ENCODE measurements around the gene LRP2BP. TPM values are rescaled to one million over a fixed set of nuclear protein-coding genes. Genes with fewer than 3 reads are reported as not detected.

LRP2BP gene
- total and polyA plus RNA-seq, 2 of the 4 experiments (the other 2 are of a cell fraction), result 0.10 to 0.18 TPM

DNA sequence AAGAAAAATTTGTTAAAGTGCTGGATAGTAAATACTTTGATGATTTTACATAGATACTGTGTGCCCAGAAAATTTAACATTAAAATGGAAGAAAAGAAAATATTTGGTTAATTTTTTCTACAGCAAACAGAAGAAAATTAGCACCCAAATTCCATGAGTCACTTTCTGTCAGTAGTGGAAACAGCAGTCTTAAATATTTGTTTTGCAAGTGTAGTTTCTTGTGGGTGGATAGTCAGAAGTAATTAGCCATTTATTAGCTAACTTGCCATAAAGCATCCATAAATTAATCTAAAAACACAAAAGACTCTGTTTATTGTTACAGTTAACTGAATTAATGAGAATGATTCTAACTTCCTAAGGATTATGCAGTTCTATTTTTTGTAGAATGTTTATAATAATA is 39.7 kb upstream of the LRP2BP start:
- BruUV-seq (replicated peaks), result no TSS peak
- H2BK15ac ChIP-seq (ENCODE audit: low read depth, low read length), result no peak overlapping the region
- no peak overlapping the region for H2AFZ ChIP-seq (replicated peaks; ENCODE audit: low read length, poor library complexity)
- H3K4me2 ChIP-seq (ENCODE audit: low read depth, low read length), result no peak overlapping the region
- no peak overlapping the region for H3K4me3 ChIP-seq (ENCODE audit: insufficient read depth, low read depth, low read length)
- H3K56ac ChIP-seq (ENCODE audit: extremely low read depth, insufficient read depth, low read length), result no peak overlapping the region
- no peak overlapping the region for H4K5ac ChIP-seq (ENCODE audit: low read depth, low read length)
- no peak overlapping the region for H2BK120ac ChIP-seq (ENCODE audit: low read depth, low read length)
- POLR2A ChIA-PET (ENCODE audit: unreplicated experiment), result no interaction called here
- no peaks in the 10 kb centered on the region for H4K20me1 ChIP-seq (ENCODE audit: insufficient read depth, low read length)
- no peak overlapping the region for H3K18ac ChIP-seq (ENCODE audit: low read depth, low read length)
- TF ChIP-seq RCOR1 (IDR thresholded peaks at IDR 0.05; ENCODE audit: insufficient replicate concordance, low read length) (no peak), MXI1 (IDR thresholded peaks at IDR 0.05; ENCODE audit: borderline replicate concordance, low read depth, low read length) (no peak), POLR2A (IDR thresholded peaks at IDR 0.05; ENCODE audit: low read depth, low read length) (no peak), MAZ (IDR thresholded peaks at IDR 0.05; ENCODE audit: borderline replicate concordance, low read depth, low read length) (no peak)
- no peak overlapping the region for H3K27ac ChIP-seq (ENCODE audit: insufficient read depth, low read length)
- no peaks in the 10 kb centered on the region for H3K9me3 ChIP-seq (ENCODE audit: control insufficient read depth, insufficient read depth, low read length)
- no peak for ATAC-seq (ENCODE audit: low read depth)
- intact Hi-C loops (cut with micrococcal nuclease), result no loop called here
- H2AK9ac ChIP-seq (replicated peaks; ENCODE audit: low read depth, low read length, poor library complexity), result no peak overlapping the region
- CTCF ChIA-PET, result no interaction called here
- no peaks in the 10 kb centered on the region for H3K36me3 ChIP-seq (ENCODE audit: control insufficient read depth, insufficient read depth, low read length)
- H2AK5ac ChIP-seq (ENCODE audit: low read depth, low read length), result no peak overlapping the region
- no peak overlapping the region for H2BK5ac ChIP-seq (ENCODE audit: low read depth, low read length, poor library complexity, severe bottlenecking)
- no peak overlapping the region for H3K23ac ChIP-seq (ENCODE audit: low read depth, low read length)
- H3K14ac ChIP-seq (replicated peaks; ENCODE audit: low read depth, low read length), result no peak overlapping the region
- no peak overlapping the region for H3K9ac ChIP-seq (ENCODE audit: low read depth, low read length)
- H4K8ac ChIP-seq (ENCODE audit: low read depth in 2 of 2, low read length in 2 of 2), result no peak overlapping the region
- H3K4ac ChIP-seq (ENCODE audit: low read depth, low read length), result no peak overlapping the region
- H3K4me1 ChIP-seq (ENCODE audit: control insufficient read depth, insufficient read depth, low read length), result no peaks in the 10 kb centered on the region
- no peaks in the 10 kb centered on the region for H3K79me1 ChIP-seq (ENCODE audit: low read depth in 1 of 2, low read length in 2 of 2)
- H2BK20ac ChIP-seq (ENCODE audit: low read depth, low read length), result no peak overlapping the region
- in situ Hi-C loops (cut with MboI; ENCODE audit: low sequenced_read_pairs), result no loop called here
- dilution Hi-C loops (cut with HindIII; ENCODE audit: low sequenced_read_pairs, unreplicated experiment), result no loop called here
- H4K91ac ChIP-seq (ENCODE audit: insufficient read depth, low read depth, low read length), result no peak overlapping the region
- no peak for DNase-seq
- no peaks in the 10 kb centered on the region for H3K9me1 ChIP-seq (ENCODE audit: insufficient read depth, low read length)
- no peaks in the 10 kb centered on the region for H3K27me3 ChIP-seq (ENCODE audit: control insufficient read depth, insufficient read depth, low read length)

Measured in IMR-90 (cell line).